GM21723 (cell line): ENCODE results near the gene MBD4.

ENCODE experiments used
- ATAC-seq: cut with Tn5 transposase; IDR thresholded peaks from one replicate; pipeline ENCODE4 v1.9.1; 2021; ENCODE audit warnings: mild to moderate bottlenecking, moderate library complexity; ENCODE audit not compliant: unreplicated experiment

MBD4 gene

DNA sequence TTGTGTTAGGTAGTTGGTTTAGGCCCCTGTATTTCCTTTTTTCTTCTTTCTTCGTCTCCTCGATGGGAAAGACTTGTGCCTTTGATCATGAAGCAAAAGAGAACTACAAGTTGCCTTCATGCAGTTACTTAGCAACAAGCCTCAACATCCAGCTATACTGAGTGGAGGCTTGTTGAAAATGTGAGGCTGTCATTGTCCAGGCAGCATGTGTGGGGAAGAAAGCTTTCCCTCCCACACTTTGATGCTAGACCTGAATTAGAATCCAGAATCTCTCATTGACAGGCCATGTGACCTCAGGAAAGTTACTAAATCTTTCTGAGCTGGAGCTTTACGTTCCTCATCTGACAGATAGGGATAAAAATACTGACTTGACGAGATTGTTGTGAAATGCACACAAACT lies 24.0 kb upstream of the MBD4 start:
- ATAC-seq = no peak

DNA sequence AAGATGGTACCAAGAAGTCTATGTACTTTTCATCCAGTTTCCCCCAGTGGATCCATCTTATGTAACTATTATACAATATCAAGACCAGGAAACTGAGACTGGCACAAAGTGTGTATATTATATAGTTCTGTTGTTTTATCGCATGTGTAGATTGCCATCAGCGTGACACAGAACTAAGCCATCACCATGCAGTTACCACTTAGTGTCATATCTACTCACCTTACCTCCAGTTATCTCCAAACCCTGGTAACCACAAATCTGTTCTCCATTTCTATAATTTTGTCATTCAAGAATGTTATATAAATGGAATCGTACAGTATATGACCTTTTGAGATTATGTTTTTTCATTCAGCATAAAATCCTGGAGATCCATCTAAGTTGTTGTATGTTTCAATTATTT lies 23.3 kb upstream of the MBD4 start:
- no peak for ATAC-seq

DNA sequence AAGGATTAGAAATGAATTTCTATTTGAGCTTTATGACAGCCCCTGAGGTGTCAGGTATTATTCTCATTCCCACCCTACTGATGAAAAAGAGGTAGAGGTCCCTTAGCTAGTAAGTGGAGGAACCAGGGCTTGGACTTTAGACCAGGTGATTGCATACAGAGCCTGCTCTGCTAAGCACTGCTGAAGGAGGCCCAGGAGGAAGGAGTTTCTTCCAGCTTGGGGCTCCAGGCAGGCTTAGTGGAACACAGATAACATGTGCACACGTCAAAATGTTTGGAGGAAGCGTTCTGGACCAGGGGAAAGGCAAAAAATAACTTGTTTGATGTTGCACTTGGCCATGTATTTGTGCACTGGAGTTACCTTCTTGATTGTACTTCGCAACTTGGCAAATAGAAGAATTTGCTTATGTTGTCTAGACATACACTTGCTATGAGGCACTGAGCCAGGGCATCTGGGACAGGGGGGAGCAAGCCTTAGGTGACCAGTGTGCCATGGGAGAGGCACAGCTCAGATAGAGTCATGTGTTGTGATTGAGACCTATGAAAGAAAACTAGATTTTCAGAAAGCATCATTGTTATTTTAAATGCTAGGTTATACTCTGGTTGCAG lies 22.7 kb upstream of the MBD4 start:
- no peak for ATAC-seq

- ATAC-seq = no peak
These were observed 21.9 kb upstream of the MBD4 start for GRCh38 chr3:129461461-129462146.

DNA sequence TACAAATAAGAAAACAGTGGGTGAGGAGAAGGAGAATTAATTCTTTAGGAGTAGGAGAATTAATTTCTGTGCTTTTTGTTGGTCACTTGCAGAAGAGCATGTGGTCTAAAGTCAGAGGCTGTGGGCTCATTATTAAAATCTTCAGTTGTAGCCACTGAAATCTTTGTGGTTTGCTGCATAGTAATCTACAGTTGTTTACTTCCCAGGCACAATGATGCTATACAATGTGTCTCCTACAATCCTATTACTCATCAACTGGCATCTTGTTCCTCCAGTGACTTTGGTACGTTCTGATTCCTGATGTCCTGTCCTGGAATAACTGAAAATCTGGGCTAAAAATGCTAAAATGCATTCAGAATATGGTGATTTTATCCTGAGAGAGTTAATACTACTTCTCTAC lies 21.3 kb upstream of the MBD4 start:
- no peak for ATAC-seq

DNA sequence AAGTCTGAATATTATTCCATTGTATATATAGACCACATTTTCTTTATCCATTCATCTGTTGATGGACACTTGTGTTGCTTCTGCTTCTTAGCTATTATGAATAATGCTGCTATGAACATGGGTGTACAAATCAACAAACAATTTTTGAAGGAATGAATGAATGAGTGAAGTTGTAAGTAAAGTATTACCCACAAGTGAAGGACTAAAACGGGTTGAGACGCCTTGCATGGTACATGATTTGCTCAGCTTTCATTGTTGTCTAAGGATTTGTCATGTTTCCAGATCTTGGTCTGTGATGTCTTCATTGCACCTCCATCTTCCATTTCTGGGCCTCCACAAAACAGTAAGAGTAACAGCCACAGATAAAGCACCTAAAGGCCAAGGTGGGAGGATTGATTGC lies 20.8 kb upstream of the MBD4 start:
- ATAC-seq = no peak

- ATAC-seq = no peak
These were observed 20.4 kb upstream of the MBD4 start for GRCh38 chr3:129460155-129460554.

DNA sequence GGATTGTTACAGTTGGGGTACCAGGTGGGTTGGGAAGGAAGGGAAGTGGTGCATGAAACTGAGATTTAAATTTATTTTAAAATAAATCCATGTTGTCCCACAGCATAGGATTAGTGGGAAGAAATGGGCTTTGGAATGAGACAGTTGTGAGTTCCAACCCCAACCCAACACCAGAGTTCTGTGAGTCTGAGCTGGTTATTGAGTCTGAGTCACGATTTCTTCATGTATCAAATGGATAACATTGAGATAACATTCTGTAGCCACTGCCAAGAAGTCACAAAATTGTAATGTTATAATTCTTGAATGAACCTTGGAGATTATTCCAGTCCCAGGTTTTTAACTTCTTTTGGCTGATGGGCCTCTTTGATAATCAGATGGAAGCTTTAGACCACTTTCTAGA lies 14.0 kb upstream of the MBD4 start:
- ATAC-seq = no peak

DNA sequence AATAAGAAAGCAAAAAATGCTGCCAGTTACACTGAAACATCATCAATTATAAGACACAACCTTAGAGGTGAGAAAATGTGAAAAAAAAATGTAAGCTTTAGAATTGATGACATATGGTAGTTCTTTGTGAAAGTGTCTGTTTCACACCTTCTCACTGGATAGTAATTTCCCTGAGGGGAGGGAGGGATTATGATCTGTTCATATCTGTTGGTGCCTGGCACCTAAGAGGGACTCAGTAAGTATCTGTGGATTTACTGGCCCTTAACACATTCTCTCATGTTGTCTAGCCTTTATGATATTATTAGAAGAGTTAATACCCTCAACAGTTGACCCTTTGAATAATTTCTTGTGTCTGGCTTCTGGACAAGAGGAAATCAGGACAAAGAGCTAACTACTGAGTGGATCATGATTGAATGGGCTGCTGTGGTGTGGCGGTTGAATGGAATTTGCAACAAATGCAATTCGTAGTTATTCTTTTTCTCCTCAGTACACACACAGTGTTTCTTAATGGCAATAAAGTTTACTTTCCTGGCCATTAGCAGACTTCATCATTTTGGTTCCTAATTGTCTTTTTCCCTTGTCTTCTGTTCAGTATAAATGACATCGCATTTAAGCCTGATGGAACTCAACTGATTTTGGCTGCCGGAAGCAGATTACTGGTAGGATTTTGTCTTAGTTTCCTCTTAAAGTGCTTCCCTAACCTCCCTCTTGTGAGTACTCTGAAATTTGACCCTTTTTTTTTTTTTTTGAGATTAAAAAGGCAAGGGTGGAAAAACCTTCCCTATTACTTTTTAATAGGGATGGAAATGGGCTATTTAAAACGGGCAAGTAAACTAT lies 9.7 kb upstream of the MBD4 start:
- ATAC-seq = no peak

- ATAC-seq = no peak
These were observed 8.6 kb upstream of the MBD4 start for GRCh38 chr3:129448186-129448895.

DNA sequence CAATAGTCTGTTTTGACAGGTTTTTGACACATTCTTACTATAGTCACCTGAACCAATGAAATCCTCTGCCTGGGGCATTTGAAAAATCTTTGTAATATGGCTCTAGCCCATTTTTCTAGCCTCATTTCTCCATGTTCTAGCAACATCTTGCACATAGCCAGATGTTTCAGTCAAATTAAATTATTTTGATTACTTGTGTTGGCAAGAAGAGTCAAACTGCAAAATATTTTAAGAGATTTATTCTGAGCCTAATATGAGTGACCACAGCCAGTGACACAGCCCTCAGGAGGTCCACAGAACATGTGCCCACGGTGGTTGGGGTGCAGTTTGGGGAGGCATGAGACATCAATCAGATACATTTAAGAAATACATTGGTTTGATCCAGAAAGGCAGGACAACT lies 7.2 kb upstream of the MBD4 start:
- ATAC-seq = no peak

- no peak for ATAC-seq
These were observed 5.7 kb upstream of the MBD4 start for GRCh38 chr3:129445471-129445870.

DNA sequence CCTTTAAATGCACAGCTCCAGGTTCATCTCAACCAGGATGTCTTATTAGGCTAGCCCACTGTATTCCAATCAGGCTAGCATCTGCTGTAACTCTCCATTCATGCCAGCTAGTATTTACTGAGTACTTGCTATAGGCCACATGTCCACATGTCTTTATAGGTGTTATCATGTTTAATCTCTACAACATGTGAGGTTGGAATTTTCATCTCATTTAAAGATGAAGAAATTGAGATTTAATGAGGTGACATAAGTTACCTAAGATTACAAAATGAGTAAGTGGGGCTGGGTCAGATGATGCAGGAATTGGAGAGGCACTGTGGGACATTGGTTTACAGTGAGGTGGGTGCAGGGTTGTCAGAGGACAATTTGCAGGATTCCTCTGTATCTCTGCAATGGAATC lies 3.2 kb upstream of the MBD4 start:
- no peak for ATAC-seq

GRCh38 chr3:129442486-129442885 lies 2.7 kb upstream of the MBD4 start:
- no peak for ATAC-seq

- no peak for ATAC-seq
These were observed 2.0 kb upstream of the MBD4 start for GRCh38 chr3:129441782-129442181.

DNA sequence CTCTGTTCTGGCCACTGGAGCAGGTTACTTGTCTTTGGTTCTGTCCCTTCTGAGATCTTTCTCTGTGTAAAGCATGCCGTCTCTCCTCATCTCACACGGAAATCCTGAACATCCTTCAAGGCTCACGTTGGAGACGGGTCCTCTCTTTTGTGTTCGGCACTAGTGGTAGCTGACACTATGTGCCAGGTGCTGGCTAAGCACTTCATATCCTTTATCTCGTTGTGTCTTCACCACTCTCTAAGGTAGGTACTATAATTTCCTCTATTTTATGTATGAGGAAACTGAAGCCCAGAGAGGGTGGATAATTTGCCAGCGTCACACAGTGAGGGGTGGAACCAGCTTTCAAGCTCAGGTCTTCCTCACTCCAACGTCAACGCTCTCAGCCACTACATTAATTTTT lies 1.5 kb upstream of the MBD4 start:
- no peak for ATAC-seq

DNA sequence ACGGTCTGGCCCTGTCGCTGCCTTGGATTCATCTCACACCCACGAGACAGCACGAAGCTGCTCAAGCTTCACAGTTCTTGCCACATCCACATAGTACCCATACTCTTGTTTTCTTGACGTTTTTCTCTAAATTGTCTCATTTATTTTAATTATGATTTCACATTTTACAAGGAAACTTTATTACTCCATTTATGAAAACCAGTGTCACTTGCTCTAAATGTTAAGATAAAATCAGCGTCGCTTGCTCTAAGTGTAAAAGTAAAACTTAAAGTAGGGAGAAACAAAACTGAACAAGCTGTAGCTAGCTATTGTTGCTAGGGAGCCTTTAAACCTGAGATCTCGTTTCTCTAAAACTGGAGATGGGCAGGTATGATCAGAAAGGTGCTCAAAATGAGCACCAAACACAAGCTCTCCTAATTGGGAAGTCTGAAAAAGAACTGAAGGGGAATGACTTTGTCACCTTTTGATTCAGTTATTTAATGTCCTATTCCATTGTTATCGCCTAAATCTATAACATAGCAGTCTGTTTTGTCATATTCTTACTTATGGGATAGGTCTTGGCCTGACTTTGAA lies 956 bp upstream of the MBD4 start:
- no peak for ATAC-seq

GRCh38 chr3:129439226-129439816 lies 427 bp downstream of the MBD4 start:
- ATAC-seq = peak; percentile 20

GRCh38 chr3:129435367-129435766 lies 4.4 kb downstream of the MBD4 start:
- no peak for ATAC-seq

- no peak for ATAC-seq
These were observed 5.6 kb downstream of the MBD4 start for GRCh38 chr3:129434140-129434539.

DNA sequence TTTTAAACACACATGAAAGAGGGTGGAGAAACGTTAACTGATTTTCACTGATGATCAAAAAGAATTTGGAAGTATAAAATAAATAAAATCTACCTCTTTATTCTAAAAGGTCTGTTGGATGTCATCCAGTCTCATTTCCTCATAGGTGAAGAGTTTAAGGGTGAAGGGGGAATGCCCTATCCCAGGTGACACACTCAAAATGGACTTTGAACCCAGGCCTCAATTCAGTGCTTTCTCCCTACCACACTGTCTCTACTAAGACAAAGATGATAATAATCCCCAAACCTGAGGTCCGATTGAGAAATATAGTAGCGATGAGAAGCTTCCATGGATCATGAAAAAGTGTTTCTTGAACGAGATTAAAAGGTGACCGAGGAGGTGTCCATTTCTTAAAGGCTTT lies 6.2 kb downstream of the MBD4 start:
- ATAC-seq = no peak
